Calu3 (cell line): Measurements from ENCODE around the gene CBR3. TPM values are rescaled to one million over a fixed set of nuclear protein-coding genes. Genes with fewer than 3 reads are reported as not detected.

Experiments used
- BruUV-seq: library from RNA; stranded (reverse); fragments of 400-500 nt; replicated peaks from 2 replicates; lab custom pipeline; 2021; lab: Mats Ljungman, UMichigan
- CTCF ChIA-PET: fragments of 300-600 bp; sonication (Branson Sonifier 250); formaldehyde crosslinking; loops from one replicate; lab custom pipeline; 2022; ENCODE audit warnings: antibody characterized with exemption; lab: Charles Lee
- DNase-seq: peaks from one replicate; pipeline ENCODE4 v3.0.0; 2022
- H3K27ac Mint-ChIP-seq: one replicate; pipeline ENCODE4 v1.8.0; 2022; ENCODE audit warnings: mixed read lengths; ENCODE audit not compliant: unreplicated experiment
- H3K27me3 Mint-ChIP-seq: one replicate; pipeline ENCODE4 v1.8.0; 2022; ENCODE audit warnings: mixed read lengths; ENCODE audit not compliant: unreplicated experiment
- H3K36me3 Mint-ChIP-seq: one replicate; pipeline ENCODE4 v1.8.0; 2022; ENCODE audit warnings: mild to moderate bottlenecking, moderate library complexity, mixed read lengths; ENCODE audit not compliant: insufficient read depth, unreplicated experiment
- H3K4me1 Mint-ChIP-seq: one replicate; pipeline ENCODE4 v1.8.0; 2022; ENCODE audit warnings: mild to moderate bottlenecking, low read depth, mixed read lengths; ENCODE audit not compliant: unreplicated experiment
- H3K4me3 Mint-ChIP-seq: one replicate; pipeline ENCODE4 v1.8.0; 2022; ENCODE audit warnings: mild to moderate bottlenecking, low read depth, moderate library complexity, mixed read lengths; ENCODE audit not compliant: unreplicated experiment
- H3K9me3 Mint-ChIP-seq: one replicate; pipeline ENCODE4 v1.8.0; 2022; ENCODE audit warnings: low read depth, mixed read lengths; ENCODE audit not compliant: unreplicated experiment
- intact Hi-C: fragments of 100-400 bp; cut with micrococcal nuclease; formaldehyde crosslinking; loops from one replicate; pipeline ENCODE4 v1.10.0; 2022; ENCODE audit not compliant: unreplicated experiment
- total RNA-seq: library from RNA; stranded (reverse); gene quantifications from 2 replicates; pipeline ENCODE4 v1.2.3, GENCODE V29; 2022
- TF ChIP-seq, protein P1 (sequence below): fragments of 200-600 bp; IDR thresholded peaks from one replicate; pipeline ENCODE4 v1.8.0; 2022; ENCODE audit warnings: antibody characterized with exemption; ENCODE audit not compliant: unreplicated experiment

CBR3 gene
- total RNA-seq, 1 experiment from 2014 or later = 2.8 TPM

DNA sequence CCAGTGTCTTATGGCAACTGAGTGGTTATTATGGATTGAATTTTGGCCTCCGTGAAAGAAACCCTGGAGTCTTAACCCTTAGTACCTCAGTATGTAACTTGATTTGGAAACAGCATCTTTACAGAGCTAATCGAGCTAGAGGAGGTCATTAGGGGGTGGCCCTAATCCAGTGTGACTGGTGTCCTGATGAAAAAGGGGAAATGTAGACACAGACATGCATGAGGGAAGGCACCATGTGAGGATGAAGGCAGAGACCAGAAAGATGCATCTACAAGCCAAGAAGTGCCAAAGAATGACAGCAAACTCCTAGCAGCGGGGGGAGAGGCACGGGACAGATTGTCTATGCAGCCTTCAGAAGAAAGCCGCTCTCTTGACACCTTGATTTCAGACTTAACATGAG, 36.5 kb downstream of the CBR3 start:
- Mint-ChIP-seq H3K36me3 (no peaks in the 10 kb centered on the region), H3K9me3 (no peaks in the 10 kb centered on the region), H3K27ac (no peak overlapping the region), H3K4me1 (no peaks in the 10 kb centered on the region), H3K27me3 (no peaks in the 10 kb centered on the region), H3K4me3 (no peak overlapping the region)
- TF ChIP-seq, protein P1, sequence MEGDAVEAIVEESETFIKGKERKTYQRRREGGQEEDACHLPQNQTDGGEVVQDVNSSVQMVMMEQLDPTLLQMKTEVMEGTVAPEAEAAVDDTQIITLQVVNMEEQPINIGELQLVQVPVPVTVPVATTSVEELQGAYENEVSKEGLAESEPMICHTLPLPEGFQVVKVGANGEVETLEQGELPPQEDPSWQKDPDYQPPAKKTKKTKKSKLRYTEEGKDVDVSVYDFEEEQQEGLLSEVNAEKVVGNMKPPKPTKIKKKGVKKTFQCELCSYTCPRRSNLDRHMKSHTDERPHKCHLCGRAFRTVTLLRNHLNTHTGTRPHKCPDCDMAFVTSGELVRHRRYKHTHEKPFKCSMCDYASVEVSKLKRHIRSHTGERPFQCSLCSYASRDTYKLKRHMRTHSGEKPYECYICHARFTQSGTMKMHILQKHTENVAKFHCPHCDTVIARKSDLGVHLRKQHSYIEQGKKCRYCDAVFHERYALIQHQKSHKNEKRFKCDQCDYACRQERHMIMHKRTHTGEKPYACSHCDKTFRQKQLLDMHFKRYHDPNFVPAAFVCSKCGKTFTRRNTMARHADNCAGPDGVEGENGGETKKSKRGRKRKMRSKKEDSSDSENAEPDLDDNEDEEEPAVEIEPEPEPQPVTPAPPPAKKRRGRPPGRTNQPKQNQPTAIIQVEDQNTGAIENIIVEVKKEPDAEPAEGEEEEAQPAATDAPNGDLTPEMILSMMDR = no peak
- intact Hi-C loops = no loop called here
- CTCF ChIA-PET = no interaction called here
- BruUV-seq = no TSS peak
- DNase-seq = no peak

DNA sequence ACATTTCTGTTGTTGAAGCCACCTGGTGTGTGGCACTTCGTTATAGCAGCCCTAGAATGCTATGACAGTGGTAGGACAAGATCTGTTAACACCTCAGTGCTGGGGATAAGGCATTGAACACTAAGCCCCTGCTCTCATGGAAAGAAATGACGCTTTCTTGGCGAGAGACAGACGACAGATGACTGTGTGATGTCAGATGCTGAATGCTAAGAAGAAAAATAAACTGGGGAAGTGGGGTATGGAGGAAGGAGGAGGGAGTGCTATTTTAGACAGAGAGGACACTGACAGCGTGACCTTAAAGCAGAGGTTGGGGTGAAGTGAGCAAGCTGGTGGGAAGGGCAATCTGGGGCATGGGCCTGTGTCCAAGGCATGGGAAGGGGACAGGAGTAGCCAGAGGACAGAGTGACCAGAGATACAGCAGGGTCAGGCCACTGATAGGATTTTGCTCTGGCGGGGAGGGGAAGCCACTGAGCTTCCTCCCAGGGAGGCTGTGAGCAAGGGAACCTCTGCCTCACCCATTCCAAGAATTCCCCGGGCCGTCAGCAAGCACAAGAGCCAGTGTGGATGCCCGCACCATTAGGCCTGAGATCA, 37.0 kb downstream of the CBR3 start:
- intact Hi-C loops = no loop called here
- no TSS peak for BruUV-seq
- H3K27me3 Mint-ChIP-seq = no peaks in the 10 kb centered on the region
- CTCF ChIA-PET = no interaction called here
- no peaks in the 10 kb centered on the region for H3K36me3 Mint-ChIP-seq
- no peaks in the 10 kb centered on the region for H3K4me1 Mint-ChIP-seq
- H3K27ac Mint-ChIP-seq = no peak overlapping the region
- no peaks in the 10 kb centered on the region for H3K9me3 Mint-ChIP-seq
- DNase-seq = no peak
- H3K4me3 Mint-ChIP-seq = no peak overlapping the region
- TF ChIP-seq, protein P1 = no peak

DNA sequence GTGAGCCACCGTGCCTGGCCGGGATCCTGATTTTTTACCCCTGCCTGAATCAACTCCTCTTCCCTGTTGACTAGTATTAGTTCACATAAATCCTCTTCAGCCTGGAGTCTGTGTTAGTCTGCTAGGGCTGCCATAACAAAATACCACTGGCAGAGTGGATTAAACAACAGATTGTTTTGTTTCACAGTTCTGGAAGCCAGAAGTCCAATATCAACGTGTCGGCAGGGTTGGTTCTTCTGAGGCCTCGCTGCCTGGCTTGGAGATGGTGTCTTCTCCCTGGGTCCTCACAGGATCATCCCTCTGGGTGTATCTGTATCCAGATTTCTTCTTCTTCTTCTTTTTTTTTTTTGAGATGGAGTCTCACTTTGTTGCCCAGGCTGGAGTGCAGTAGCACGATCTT, 39.9 kb downstream of the CBR3 start:
- no peak overlapping the region for H3K4me3 Mint-ChIP-seq
- TF ChIP-seq, protein P1 = no peak
- no peak overlapping the region for H3K27ac Mint-ChIP-seq
- CTCF ChIA-PET = no interaction called here
- H3K9me3 Mint-ChIP-seq = no peaks in the 10 kb centered on the region
- H3K4me1 Mint-ChIP-seq = no peaks in the 10 kb centered on the region
- intact Hi-C loops = no loop called here
- no peak for DNase-seq
- no peaks in the 10 kb centered on the region for H3K27me3 Mint-ChIP-seq
- no TSS peak for BruUV-seq
- no peaks in the 10 kb centered on the region for H3K36me3 Mint-ChIP-seq

DNA sequence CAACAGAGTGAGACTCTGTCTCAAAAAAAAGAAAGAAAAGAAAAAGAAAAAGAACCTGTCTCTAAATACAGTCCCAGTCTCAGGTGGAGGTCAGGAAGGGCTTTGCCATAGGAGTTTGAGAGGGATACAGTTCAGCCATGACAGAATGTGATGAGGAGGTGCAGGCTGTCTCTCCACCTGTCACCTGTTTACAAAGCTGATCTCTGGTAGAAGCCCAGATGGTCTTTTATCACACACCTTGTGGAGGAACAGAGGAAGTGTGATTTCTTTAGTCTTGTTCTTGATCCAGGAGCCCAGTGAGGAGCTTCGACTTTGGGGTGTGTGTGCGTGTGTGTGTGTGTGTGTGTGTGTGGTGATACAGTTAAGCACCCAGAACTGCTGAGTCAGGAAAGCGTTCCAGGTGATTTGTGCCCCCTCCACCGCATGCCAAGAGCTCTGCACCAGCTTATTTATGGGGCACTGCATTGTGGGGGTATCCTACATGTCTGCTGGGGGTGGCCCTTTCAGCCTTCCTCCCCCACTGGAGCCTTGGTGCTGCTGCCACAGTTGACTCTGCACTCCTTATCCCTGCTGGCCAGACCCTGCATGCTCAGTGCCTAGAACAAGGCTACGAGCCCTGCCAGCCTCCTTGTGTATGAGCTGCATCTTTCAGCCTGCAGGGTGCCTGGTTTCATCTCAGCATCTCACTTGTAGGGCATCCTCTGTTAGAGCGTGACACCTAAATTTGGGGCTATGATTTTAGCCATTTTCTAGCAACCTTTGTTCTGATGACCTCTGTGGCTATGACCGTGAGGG, 41.1 kb downstream of the CBR3 start:
- TF ChIP-seq, protein P1 = no peak
- no peaks in the 10 kb centered on the region for H3K36me3 Mint-ChIP-seq
- intact Hi-C loops = no loop called here
- no peak overlapping the region for H3K27ac Mint-ChIP-seq
- DNase-seq = no peak
- no peaks in the 10 kb centered on the region for H3K9me3 Mint-ChIP-seq
- CTCF ChIA-PET = interaction anchor here (0.8 kb wide), 1 partner anchor 11 kb away, joined by 7 read pairs; no protein-coding TSS in a partner anchor
- no peaks in the 10 kb centered on the region for H3K4me1 Mint-ChIP-seq
- no peaks in the 10 kb centered on the region for H3K27me3 Mint-ChIP-seq
- no TSS peak for BruUV-seq
- H3K4me3 Mint-ChIP-seq = no peak overlapping the region
